Upper lobe of right lung (tissue), 1 donor: ENCODE data around the gene TBX4. TPM values are rescaled to one million over a fixed set of nuclear protein-coding genes. Genes with fewer than 3 reads are reported as not detected.

ENCODE experiments used
- ATAC-seq: fragments of 200-7000 bp; cut with Tn5 transposase; one replicate; pipeline ENCODE4 v1.9.1; 2020; ENCODE audit warnings: mild to moderate bottlenecking, moderate library complexity
- DNase-seq: peaks from one replicate; pipeline ENCODE4 v3.0.0-alpha.2; 2020
- H3K27ac ChIP-seq: fragments of 200-600 bp; one replicate; pipeline ENCODE4 v1.8.0; 2022
- H3K27me3 ChIP-seq: fragments of 200-600 bp; one replicate; pipeline ENCODE4 v1.8.0; 2022; ENCODE audit warnings: mild to moderate bottlenecking
- H3K36me3 ChIP-seq: fragments of 200-600 bp; one replicate; pipeline ENCODE4 v1.8.0; 2022
- H3K4me1 ChIP-seq: fragments of 200-600 bp; one replicate; pipeline ENCODE4 v1.8.0; 2022
- H3K4me3 ChIP-seq: fragments of 200-600 bp; one replicate; pipeline ENCODE4 v1.8.0; 2022; ENCODE audit warnings: mild to moderate bottlenecking
- H3K9me3 ChIP-seq: fragments of 200-600 bp; one replicate; pipeline ENCODE4 v1.8.0; 2022
- CTCF ChIP-seq: fragments of 200-600 bp; IDR thresholded peaks from one replicate; pipeline ENCODE4 v1.8.0; 2022; ENCODE audit warnings: antibody characterized with exemption
- intact Hi-C: fragments of 100-400 bp; cut with DNase I; formaldehyde crosslinking; loops from one replicate; pipeline ENCODE4 v1.11.0; 2022
- total RNA-seq: library from RNA; stranded (reverse); fragmentation: NEBNext Ultra II Directional; extraction: Animal tissue kit (Norgen Biotek cat#: 25700); gene quantifications from one replicate; pipeline ENCODE4 v1.2.1, GENCODE V29; 2021
- donor health status: DM: no; HTN: yes; CAD: no; lungs with severe emphysema.

Gene TBX4
- total RNA-seq, 1 donor from 2014 or later: 28.6 TPM

- H3K27me3 ChIP-seq: no peaks in the 10 kb centered on the region
- no peak overlapping the region for H3K4me3 ChIP-seq
- intact Hi-C loops: no loop called here
- H3K27ac ChIP-seq: no peak overlapping the region
- peak; percentile 43 for DNase-seq
- H3K36me3 ChIP-seq: peaks cover 5% of the 10 kb centered on the region
- ATAC-seq: no peak
- no peaks in the 10 kb centered on the region for H3K4me1 ChIP-seq
- no peaks in the 10 kb centered on the region for H3K9me3 ChIP-seq
- TF ChIP-seq CTCF: no peak
Observed at GRCh38 chr17:61470530-61471136, 18.4 kb downstream of the TBX4 start.

DNA sequence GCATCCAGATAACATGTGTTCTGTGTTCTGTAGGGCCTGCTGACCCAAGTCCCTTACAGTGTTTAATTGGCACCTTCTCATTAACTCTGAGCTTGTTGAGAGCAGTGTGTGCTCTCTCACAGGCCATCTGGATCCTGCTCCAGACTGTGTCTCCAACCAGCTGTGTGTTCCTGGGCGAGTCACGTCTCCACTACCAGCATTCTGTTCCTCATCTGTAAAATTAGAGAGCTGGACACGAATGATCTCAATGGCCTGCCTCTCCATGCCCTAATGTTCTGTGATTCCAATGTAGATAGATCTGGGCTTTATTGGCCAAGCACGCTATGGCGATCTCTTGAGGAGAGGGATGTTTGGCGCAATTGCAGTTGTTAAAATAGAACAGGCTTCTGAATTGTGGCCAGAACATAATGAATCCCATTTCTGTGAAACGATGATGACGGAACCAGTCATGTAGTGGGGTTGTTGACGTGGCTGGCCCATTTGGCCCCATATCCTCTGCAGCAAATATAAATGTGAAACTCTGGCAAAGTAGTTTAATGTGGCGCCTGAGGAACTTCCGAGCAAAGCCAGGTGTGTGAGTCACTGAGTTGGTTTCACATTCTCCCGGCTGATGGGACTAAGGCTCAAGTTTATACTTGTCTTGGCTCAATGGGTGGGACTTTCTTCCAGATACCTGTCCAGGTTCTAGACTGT is 22.2 kb downstream of the TBX4 start:
- no peak overlapping the region for H3K4me3 ChIP-seq
- DNase-seq (peak; percentile 5), ATAC-seq (no peak)
- no peaks in the 10 kb centered on the region for H3K27me3 ChIP-seq
- no peaks in the 10 kb centered on the region for H3K4me1 ChIP-seq
- intact Hi-C loops: no loop called here
- TF ChIP-seq CTCF: no peak
- no peaks in the 10 kb centered on the region for H3K9me3 ChIP-seq
- peaks cover 4% of the 10 kb centered on the region for H3K36me3 ChIP-seq
- peak overlapping the region; percentile 51 for H3K27ac ChIP-seq

DNA sequence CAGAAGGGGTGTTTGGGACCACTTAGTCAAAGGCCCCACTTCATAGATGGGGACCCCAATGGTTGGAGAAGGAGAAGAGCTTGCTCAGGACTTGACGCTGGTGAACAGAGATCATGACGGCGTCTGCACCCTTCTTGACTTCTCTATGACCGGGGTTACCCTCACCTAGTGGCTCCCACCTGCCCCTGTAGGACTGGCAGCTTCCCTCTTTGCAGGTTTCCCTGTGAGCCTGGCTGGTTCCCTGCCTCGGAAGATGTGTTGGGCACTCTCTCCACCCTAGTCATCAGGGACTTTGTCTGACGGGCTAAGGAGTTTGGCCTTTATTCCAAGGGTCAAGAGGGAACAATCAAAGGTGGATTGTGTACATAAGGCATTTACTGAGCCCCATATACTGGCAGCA is 22.7 kb downstream of the TBX4 start:
- ATAC-seq (no peak), DNase-seq (peak; percentile 8)
- intact Hi-C loops: no loop called here
- Histone ChIP-seq H3K4me1 (no peaks in the 10 kb centered on the region), H3K27ac (peak overlapping the region; percentile 32), H3K36me3 (no peaks in the 10 kb centered on the region), H3K27me3 (no peaks in the 10 kb centered on the region), H3K4me3 (no peak overlapping the region), H3K9me3 (no peaks in the 10 kb centered on the region)
- no peak for TF ChIP-seq CTCF

- no peaks in the 10 kb centered on the region for H3K36me3 ChIP-seq
Observed at GRCh38 chr17:61475726-61476125, 23.5 kb downstream of the TBX4 start.

GRCh38 chr17:61476476-61477203 is 24.4 kb downstream of the TBX4 start:
- Histone ChIP-seq H3K4me1 (no peaks in the 10 kb centered on the region), H3K36me3 (no peaks in the 10 kb centered on the region), H3K27me3 (no peaks in the 10 kb centered on the region), H3K9me3 (no peaks in the 10 kb centered on the region), H3K27ac (peak overlapping the region; percentile 37), H3K4me3 (no peak overlapping the region)
- intact Hi-C loops: no loop called here
- no peak for TF ChIP-seq CTCF
- DNase-seq (peak; percentile 44), ATAC-seq (no peak)

More at GRCh38 chr17:61475726-61476125, 23.5 kb downstream of the TBX4 start:
- Histone ChIP-seq H3K27ac (no peak overlapping the region), H3K9me3 (no peaks in the 10 kb centered on the region), H3K4me3 (no peak overlapping the region), H3K27me3 (no peaks in the 10 kb centered on the region), H3K4me1 (no peaks in the 10 kb centered on the region)
- no peak for TF ChIP-seq CTCF
- intact Hi-C loops: no loop called here
- ATAC-seq: no peak
- peak; percentile 41 for DNase-seq
